Globus pallidus (tissue), 1 donor: ENCODE results near the gene FLOT2.
"Not testable (repeated sequence)": the region's sequence is repeated elsewhere in the genome, so short reads cannot be mapped to it uniquely, and the experiment has no call there.

Experiments used
- DNase-seq: peaks from one replicate; pipeline ENCODE4 v3.0.0-alpha.2; 2015; ENCODE audit warnings: low spot score

Gene FLOT2

DNA sequence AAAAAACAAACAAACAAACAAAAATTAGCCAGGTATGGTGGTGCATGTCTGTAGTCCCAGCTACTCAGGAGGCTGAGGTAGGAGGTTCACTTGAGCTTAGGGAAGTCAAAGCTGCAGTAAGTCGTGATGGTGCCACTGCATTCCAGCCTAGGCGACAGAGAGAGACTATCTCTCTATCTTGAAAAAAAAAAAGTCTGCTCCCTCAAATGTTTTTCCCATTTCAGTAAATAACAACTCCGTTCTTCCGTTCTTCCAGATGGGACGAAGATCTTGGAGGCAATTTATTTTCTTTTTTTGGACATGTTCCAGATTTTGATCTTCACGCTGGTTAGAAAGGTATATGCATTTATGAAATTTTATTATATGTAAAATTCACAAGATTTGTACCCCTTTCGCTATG, 23.7 kb downstream of the FLOT2 start:
- no peak for DNase-seq

DNA sequence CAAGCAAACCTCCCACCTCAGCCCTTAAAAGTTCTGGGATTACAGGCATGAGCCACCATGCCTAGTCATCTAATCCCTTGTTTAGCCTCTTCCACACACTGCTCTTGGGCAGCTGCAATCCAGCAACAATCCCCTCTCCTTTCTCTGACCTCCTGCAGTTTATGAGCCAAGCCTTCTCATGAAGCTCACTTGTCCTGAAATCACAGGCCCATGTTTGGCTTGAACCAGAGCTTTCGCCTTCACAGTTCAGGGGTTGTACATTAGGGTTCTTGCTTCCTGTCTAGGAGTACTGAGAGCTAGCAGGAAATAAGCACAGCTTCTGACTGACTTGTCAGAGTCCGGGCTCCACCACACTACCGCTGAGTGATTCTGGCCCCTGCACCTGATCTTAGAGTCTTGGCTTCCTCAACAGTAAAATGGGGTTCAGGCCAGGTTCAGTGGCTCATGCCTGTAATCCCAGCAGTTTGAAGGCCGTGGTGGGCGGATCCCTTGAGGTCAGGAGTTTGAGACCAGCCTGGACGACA, 26.4 kb downstream of the FLOT2 start:
- no peak for DNase-seq

DNA sequence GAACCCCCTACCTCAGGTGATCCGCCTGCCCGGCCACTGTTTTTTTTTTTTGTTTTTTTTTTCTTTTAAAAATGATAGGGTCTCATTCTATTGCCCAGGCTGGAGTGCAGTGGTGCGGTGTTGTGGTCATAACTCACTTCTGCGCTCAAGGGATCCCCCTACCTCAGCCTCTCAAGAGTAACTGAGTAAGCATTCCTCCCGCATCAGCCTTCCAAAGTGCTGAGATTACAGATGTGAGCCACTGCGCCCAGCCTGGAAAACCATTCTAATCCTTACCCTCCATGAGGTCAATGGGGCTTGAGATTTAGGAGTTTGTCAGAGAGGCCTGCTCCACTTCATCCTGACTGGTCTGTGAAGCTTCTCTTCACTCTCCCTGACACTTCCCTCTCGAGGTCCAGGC, 30.3 kb downstream of the FLOT2 start:
- no peak for DNase-seq

DNA sequence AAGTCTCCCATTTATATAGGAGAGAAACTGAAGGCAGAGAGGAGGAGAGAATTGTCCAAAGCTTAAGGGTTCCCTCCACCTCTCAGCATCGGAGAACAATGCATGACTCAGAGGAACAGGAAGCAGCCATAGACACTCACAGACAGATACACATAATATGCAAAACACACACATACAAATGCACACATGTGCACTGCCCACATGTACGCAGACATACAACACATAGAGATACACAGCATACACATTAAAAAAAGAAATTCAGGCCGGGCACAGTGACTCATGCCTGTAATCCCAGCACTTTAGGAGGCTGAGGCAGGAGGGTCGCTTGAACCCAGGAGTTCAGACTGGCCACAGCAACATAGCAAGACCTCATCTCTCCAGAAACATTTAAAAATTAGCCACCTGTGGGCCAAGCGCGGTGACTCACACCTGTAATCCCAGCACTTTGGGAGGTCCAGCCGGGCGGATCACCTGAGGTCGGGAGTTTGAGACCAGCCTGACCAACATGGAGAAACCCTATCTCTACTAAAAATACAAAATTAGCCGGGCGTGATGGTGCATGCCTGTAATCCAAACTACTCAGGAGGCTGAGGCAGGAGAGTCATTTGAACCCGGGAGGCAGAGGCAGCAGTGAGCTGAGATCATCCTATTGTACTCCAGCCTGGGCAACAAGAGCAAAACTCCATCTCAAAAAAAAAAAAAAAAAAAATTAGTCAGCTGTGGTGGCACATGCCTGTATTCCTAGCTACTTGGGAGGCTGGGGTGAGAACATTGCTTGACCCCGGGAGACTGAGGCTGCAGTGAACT, 31.4 kb downstream of the FLOT2 start:
- no peak for DNase-seq

DNA sequence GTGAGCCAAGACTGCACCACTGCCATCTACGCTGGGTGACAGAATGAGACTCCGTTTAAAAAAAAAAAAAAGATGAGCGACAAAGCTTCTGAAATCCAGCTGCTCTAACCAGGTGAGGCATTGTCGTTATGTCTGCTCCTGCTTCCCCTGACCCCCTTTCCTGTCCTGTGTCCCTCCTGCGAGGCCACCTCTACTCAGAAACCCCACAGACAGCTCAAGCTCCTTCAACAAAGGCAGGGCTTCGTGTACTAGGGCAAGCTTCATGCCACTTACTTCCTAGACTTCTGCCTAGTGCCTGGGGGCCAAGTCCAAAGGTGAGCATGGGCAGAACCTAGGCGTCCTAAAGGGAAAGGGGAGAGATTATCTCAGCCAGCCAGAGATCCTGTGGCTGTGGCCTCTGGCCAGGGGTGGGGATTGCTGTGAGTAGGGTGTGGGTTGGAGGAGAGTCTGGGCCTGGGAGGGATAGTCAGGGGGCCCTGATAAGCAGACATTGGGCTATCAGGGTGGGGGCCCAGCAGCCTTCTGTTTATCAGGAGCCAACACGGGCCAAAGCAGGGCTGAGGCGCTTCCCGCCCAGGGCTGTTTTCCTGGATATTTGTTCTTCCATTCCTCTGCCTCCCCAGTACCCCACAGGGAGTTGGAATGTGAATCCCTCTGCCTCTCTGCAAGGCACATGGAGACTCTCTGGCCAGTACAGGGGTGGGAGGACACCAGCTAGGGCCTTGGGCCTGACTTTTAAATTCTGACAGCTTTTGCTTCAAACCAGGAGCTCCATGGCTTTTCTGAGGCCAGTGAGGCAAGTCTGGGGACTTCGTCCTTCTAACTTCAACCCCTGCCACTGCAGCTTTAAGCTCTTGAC, 32.3 kb downstream of the FLOT2 start:
- DNase-seq, result no peak

DNA sequence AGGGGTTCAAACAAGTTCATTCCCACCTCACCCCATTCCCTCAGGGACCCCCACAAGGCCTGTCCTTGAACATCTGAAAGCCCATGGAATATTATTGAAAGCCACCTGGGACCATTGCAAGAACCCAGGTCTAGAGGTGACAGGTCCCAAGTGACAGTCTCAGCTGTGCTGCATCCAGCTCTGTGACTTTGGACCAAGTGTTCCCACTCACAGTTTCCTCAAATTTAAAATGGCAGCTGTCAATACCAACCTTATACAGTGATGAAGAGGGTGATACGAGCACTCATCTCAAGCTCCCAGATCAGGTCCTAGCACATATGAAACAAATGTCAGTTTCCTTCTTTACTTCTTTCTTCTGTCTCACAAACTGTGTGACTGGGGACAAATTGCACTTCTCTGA, 33.6 kb downstream of the FLOT2 start:
- DNase-seq, result no peak

DNA sequence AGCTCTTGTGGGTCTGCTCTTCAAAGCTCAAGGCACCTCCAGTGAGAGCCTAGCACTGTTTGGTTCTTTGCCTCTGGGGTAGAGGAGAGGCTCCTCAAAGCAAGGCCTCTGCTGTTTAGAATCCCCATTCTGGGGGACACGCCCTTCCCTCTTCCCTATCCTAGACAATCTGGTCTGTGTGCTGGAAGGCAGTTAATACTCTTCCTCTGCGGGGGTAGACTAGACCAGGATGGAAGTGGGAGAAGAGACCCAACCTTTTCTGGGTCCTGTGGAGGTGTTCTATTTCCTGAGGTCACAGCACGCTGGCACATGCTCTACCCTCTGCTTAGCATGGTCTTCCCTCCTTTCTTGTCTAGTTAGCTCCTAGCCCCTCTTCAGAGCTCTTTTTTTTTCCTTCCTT, 35.0 kb downstream of the FLOT2 start:
- no peak for DNase-seq

DNA sequence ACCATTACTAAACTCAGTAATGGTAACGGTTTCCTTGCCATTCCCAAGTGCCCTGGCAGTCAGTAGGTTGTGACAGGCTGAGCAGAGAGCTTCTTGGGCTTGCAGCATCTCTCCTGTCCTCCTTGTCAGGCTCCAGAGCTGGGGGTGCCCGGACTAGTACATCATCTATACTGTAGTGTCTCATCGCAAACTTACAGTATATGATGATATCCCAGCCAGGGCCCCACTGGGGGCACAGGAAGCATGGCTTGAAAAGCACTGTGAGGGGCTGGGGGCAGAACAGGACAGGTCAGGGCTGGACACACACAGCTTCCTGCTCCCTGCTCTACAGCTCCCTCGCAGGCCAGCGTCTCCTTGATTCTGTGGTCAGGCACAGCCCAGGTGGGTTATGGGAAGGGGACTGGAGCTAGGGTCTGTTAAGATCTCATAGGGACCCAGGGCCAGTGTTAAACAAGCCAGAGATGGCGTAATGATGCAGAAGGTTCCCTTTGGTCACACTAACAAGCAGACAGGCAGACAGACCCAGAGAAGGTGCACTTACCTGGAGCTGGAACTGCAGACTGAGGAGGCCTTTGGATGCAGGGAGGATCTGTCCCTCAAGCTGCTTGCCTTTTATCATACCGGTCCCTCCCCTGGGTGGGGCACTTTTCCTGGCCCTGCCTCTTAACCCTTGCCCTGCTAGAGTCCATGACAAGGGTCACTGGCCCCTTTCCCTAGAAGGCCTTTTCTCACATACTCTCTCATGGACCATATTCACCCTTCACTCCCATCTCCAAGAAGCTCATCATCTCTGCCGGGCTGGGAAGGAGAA, 35.9 kb downstream of the FLOT2 start:
- no peak for DNase-seq

DNA sequence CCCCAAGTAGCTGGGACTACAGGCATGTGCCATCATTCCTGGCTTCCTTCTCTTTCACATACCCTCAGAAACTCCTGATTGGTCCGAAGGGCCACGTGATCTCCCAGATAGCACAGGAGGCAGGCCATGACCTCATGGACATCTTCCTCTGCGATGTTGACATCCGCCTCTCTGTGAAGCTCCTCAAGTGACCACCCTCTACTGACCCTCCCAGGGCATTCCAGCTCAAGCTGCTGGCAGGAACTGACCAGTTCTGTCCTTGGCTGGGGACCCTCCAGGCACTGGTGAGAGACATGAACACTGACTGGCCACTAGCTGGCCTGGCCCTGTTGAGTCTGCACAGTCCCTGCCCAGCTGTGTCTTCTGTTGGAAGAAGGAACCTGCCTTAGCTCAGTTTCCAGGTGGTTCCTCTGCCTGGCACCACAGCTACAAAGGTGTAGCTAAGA, 37.1 kb downstream of the FLOT2 start:
- DNase-seq, result no peak

DNA sequence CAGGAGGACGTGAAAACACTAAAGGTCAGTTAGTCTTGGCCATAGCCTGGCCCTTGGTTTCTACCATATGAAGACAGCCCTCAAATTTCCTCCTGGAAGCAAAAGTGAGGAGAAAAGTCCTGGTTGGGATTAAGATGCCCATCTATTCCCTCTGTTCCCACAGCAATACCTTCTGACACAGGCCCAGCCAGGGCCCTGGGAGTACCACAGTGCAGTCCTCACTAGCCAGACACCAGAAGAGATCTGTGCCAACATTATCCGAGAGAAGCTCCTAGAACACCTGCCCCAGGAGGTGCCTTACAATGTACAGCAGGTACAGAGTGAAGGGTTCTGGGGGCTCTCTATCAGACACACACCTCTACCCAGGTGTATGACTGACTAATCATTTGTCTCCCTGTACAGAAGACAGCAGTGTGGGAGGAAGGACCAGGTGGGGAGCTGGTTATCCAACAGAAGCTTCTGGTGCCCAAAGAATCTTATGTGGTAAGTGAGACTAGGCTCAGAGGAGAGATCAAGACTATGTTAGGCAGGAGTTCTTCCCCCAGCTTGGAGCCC, 38.7 kb downstream of the FLOT2 start:
- no peak for DNase-seq

DNA sequence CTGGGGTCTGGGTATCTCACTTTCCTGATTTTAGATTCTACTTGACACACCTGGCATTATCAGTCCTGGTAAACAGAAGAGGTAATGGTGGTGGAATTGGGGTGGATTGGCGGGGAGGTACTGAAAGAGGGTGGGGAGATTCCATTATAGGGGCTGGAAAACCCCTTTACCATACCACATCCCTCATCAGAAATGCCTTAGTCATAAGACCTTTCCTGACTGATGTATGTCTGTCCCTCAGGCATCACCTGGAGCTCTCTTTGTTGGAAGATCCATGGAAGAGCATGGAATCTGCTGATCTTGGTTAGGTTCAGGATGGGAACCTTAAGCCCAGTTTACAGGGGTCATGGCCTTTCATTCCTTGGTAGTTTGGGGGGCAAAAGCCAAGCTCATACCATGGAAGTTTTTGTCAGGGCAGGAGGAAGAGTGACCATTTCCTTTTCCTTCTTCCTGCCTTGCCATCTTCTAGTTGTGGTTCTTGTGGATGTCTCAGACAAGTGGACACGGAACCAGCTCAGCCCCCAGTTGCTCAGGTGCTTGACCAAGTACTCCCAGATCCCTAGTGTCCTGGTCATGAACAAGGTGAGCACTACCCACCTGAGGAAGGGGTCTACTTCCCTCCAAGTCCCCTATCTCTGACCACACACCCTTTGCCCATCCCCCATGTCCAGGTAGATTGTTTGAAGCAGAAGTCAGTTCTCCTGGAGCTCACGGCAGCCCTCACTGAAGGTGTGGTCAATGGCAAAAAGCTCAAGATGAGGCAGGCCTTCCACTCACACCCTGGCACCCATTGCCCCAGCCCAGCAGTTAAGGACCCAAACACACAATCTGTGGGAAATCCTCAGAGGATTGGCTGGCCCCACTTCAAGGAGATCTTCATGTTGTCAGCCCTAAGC, 39.4 kb downstream of the FLOT2 start:
- DNase-seq, result no peak

DNA sequence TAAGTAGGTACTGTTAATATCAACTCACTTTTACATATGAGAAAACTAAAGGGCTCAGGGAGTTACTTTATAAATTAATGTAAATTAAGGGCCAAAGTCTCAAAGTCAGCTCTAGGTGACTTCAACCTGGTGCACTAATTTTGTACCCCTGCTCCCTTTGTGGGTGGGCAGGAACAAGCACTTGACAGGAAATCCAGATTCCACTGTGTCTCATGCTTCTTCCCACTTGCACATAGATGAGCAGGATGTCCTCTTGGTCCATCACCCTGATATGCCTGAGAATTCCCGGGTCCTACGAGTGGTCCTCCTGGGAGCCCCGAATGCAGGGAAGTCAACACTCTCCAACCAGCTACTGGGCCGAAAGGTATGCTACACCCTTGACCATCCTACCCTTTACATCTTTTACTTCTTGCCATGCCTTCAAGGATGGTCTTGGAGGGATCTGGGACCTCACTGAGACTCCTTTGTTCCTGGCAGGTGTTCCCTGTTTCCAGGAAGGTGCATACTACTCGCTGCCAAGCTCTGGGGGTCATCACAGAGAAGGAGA, 41.4 kb downstream of the FLOT2 start:
- no peak for DNase-seq

DNA sequence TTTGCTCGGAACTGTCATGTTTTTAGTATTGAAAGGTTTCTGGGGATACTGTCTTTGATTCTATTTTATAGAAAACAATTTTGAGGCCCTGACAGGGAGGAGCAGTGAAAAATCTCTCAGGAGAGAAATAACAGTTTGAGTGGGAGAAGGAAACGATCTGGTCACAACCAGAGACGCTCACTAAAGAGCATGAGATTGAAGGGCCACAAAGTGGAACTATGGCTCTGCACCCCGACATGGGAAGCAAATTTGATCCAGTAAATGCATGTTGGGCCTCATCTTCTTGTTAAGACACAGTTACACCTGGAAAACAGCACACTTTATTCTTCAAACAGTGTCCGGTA, 42.2 kb downstream of the FLOT2 start:
- no peak for DNase-seq

DNA sequence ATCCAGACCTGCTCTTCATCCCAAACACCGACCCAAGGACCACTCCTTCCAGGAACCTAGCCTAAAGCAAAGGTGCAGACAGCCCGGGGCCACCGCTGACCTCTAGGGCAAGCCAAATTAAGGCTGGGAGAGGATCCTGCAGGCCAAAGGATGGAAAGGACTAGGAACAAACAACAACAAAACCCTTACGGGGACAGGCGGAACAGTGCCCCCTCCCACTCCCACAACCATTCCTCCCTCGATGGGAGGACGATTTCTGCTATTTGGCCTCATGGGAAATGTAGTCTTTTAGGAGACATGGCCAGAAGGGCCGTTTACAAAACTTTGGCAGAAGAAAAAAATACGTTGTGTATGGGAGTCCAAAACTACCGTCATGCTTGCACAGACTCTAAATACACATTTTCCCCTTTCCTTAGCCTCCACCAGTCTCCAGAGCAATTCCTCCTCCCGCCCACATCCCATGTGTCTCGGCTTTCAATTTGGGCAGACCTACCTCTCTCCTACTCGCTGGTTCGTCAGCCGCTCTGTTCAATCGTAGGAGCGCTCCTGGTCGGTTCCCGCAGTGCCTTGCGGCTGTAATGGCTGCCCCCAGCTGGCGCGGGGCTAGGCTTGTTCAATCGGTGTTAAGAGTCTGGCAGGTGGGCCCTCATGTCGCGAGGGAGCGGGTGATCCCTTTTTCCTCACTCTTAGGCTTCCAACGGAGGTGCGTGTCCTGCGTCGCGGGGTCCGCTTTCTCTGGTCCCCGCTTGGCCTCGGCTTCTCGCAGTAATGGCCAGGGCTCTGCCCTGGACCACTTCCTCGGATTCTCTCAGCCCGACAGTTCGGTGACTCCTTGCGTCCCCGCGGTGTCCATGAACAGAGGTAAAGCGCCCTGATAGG, 42.8 kb downstream of the FLOT2 start, which contains the start of gene ERAL1:
TSS of gene ERAL1 (plus strand) at position 560 of the 879 bp plus-strand sequence. CDS start at position 579, 19 bp downstream.
- DNase-seq, result peak; percentile 86

DNA sequence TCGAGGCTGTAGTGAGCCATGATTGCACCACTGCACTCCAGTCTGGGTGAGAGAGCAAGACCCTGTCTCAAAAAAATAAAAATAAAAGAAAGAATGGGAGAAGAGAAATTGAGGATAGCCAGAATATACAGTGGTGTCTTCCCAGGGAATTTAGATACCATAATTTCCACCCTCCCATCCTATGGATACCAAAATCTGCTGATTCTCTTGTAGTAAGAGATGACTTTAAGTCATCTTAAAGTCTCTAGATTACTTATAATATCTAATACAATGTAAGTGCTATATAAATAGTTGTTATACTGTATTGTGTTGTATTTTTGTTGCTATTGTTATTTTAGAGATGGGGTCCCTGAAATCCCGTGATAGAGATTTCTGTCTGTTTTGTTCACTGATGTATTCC, 44.2 kb downstream of the FLOT2 start:
- no peak for DNase-seq

DNA sequence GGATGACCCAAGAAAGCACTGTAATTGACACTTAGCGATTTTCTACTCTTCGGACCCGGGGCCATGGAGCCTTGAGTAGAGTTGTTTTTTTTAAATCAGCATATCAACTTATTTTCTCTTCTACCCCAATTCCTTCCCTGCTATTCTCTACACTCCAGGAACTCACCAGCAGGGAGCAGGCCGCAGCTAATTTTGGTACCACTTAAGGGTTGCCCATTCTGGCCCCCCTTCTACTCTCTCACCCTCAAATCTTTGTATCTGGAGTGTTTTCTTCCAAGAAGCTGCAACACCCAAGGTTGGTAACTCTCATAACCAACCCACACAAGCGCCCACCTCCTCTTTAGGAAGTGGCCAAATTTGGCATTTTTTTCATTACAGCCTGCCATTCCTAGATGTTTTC, 48.3 kb downstream of the FLOT2 start:
- DNase-seq, result no peak

DNA sequence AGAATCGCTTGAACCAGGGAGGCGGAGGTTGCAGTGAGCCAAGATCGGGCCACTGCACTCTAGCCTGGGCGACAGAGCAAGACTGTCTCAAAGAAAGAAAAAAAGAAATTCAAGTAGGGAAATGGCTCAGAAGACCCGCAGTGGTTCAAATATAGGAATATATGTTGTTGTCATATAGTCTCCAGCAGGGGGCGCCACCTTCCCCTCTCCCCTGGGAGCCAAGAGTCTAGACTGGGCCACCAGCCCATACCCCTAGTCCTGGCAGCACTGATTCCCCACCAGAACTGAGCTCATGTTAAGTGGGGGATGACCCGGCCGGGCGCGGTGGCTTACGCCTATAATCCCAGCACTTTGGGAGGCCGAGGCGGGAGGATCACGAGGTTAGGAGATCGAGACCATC, 48.9 kb downstream of the FLOT2 start:
- not testable (repeated sequence) for DNase-seq

DNA sequence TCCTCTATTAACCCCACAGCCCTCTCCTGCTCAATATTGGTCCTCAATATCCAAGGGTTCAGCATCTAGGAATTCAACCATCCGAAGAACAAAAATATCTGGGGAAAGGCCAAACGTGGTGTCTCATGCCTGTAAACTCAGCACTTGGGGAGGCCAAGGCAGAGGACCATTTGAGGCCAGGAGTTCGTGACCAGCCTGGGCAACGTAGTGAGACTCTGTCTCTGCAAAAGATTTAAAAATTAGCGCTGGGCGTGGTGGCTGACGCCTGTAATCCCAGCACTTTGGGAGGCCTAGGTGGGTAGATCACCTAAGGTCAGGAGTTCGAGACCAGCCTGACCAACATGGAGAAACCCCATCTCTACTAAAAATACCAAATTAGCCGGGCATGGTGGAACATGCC, 50.8 kb downstream of the FLOT2 start:
- DNase-seq, result not testable (repeated sequence)

DNA sequence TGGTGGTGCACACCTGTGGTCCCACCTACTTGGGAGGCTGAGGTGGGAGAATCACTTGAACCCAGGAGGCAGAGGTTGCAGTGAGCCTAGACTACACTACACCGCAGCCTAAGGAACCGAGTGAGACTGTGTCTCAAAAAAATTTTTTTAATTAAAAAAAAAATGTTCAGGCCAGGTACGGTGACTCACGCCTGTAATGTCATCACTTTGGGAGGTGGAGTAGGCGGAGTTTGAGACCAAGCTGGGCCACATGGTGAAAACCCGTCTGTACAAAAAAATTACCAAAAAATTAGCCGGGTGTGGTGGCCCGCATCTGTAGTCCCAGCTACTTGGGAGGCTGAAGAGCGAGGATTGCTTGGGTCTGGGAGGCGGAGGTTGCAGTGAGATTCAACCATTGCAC, 51.3 kb downstream of the FLOT2 start:
- DNase-seq, result no peak

DNA sequence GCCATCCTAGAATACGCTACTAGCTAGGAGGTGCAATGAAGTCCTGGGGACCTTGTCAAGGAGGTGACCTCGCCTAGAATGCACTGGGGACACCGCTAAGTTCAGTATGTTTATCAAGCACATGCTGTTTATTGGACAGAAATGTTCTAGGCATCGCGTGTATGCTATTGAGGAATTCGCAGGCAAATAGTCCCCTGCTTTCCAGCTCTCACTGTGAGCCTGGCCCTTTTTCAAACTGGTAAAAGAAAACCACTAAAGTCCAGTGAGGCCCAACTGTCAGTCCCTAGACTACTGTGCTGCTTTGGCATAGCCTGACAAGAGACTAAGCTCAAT, 53.8 kb downstream of the FLOT2 start:
- no peak for DNase-seq
